Gastrocnemius medialis (tissue), 4 donors: ENCODE results near the gene GNB1. TPM values are rescaled to one million over a fixed set of nuclear protein-coding genes. Genes with fewer than 3 reads are reported as not detected.

Experiments used
- ATAC-seq, 2 donors: fragments of 150-250 bp; one replicate each; pipeline ENCODE4 v1.9.1; 2016
- DNase-seq, 2 donors: peaks; one replicate each; pipeline ENCODE4 v3.0.0-alpha.2; 2019
- H3K27ac ChIP-seq, 4 donors: fragments of 200-600 bp; sonication (generic); 1 replicate in 1 of 4; 2 replicates in 3 of 4; pipeline ENCODE4 v1.5.1; 2016 to 2018; ENCODE audit warnings: mild to moderate bottlenecking in 2 of 4, moderate library complexity in 1 of 4
- H3K27me3 ChIP-seq, 3 donors: fragments of 200-600 bp; sonication (generic) in 2 of 3; 1 replicate in 1 of 3; 2 replicates in 2 of 3; pipeline versions ENCODE4 v1.5.1 to v1.6.0; 2016 to 2019; ENCODE audit warnings: mild to moderate bottlenecking in 1 of 3, moderate library complexity in 1 of 3
- H3K36me3 ChIP-seq, 2 donors: fragments of 200-600 bp; sonication (generic) in 1 of 2; one replicate each; pipeline ENCODE4 v1.5.1; 2017 to 2018
- H3K4me1 ChIP-seq, 2 donors: fragments of 200-600 bp; sonication (generic) in 1 of 2; one replicate each; pipeline ENCODE4 v1.5.1; 2016 to 2017; ENCODE audit warnings: mild to moderate bottlenecking in 2 of 2
- H3K4me3 ChIP-seq, 4 donors: fragments of 200-600 bp; sonication (generic) in 3 of 4; 1 replicate in 1 of 4; 2 replicates in 3 of 4; pipeline ENCODE4 v1.5.1; 2016 to 2019; ENCODE audit warnings: mild to moderate bottlenecking in 2 of 4
- H3K9me3 ChIP-seq, 3 donors: fragments of 200-600 bp; sonication (generic) in 2 of 3; 1 replicate in 1 of 3; 2 replicates in 2 of 3; pipeline ENCODE4 v1.5.1; 2016 to 2019
- POLR2A ChIP-seq, 2 donors: fragments of 450-650 bp; IDR thresholded peaks; one replicate each; pipeline ENCODE4 v1.6.1; 2017; ENCODE audit warnings: antibody characterized with exemption in 2 of 2, mild to moderate bottlenecking in 2 of 2, moderate library complexity in 2 of 2
- in situ Hi-C, 4 donors: fragments of 200-750 bp; cut with MboI; loops; one replicate each; pipeline versions ENCODE4 v1.15.0 to v1.8.0; 2017; ENCODE audit warnings: low sequenced_read_pairs in 4 of 4
- intact Hi-C: fragments of 100-400 bp; cut with DNase I; formaldehyde crosslinking; loops from one replicate; pipeline ENCODE4 v1.15.1; 2023; ENCODE audit warnings: low total_unique reads
- total RNA-seq, 4 donors: library from RNA; depleted of rRNA; stranded (reverse); fragments of >200 nt; gene quantifications; one replicate each; pipeline versions ENCODE4 v1.1.0 to v1.2.3, GENCODE V29; 2016
- TF ChIP-seq, protein P1 (sequence below), 5 experiments: fragments of 450-650 bp in 3 of 5; fragments of 200-600 bp in 2 of 5; sonication (generic) in 2 of 5; IDR thresholded peaks in 4 of 5; conservative IDR thresholded peaks in 1 of 5; 1 replicate in 4 of 5; 2 replicates in 1 of 5; pipeline ENCODE4 v1.5.1; 2016 to 2019; ENCODE audit warnings: antibody characterized with exemption in 5 of 5, mild to moderate bottlenecking in 3 of 5, moderate library complexity in 3 of 5

GNB1 gene
- total RNA-seq, 4 donors from 2014 or later, result 29.9 to 44.1 (median 37.2) TPM

DNA sequence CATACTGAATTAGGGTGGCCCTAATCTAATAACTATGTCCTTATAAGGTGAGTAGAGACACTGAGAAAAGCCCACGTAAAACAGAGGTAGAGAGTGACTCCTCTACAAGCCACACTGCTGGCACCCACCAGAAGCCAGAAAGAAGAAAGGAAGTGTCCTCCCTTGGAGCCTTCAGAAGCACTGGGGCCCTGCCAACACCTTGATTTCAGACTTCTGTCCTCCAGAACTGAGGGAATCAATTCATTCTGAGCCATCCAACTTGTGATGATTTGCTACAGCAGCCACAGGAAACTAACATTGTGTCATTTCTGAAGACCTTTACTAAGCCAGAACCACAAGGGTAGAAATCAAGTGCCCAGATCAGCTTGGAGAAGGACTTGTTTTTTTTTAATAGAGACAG lies 15.0 kb downstream of the GNB1 start:
- DNase-seq (no peak), ATAC-seq (no peak)
- intact Hi-C loops (no loop called here), in situ Hi-C loops (loop anchor here in 1 of 4 donors (25.0 kb wide), 1 partner anchor 114 kb away; no protein-coding TSS in a partner anchor)
- Histone ChIP-seq H3K36me3 (no peaks in the 10 kb centered on the region), H3K9me3 (no peaks in the 10 kb centered on the region), H3K27me3 (no peaks in the 10 kb centered on the region), H3K27ac (no peak overlapping the region), H3K4me1 (peaks cover 43 to 58% of the 10 kb centered on the region in 2 donors), H3K4me3 (no peak overlapping the region)
- TF ChIP-seq, protein P1, sequence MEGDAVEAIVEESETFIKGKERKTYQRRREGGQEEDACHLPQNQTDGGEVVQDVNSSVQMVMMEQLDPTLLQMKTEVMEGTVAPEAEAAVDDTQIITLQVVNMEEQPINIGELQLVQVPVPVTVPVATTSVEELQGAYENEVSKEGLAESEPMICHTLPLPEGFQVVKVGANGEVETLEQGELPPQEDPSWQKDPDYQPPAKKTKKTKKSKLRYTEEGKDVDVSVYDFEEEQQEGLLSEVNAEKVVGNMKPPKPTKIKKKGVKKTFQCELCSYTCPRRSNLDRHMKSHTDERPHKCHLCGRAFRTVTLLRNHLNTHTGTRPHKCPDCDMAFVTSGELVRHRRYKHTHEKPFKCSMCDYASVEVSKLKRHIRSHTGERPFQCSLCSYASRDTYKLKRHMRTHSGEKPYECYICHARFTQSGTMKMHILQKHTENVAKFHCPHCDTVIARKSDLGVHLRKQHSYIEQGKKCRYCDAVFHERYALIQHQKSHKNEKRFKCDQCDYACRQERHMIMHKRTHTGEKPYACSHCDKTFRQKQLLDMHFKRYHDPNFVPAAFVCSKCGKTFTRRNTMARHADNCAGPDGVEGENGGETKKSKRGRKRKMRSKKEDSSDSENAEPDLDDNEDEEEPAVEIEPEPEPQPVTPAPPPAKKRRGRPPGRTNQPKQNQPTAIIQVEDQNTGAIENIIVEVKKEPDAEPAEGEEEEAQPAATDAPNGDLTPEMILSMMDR (IDR thresholded peaks at IDR 0.05 in 4 of 5, conservative IDR thresholded peaks at IDR 0.05 in 1 of 5), result no peak
- TF ChIP-seq POLR2A (IDR thresholded peaks at IDR 0.05), result no peak

DNA sequence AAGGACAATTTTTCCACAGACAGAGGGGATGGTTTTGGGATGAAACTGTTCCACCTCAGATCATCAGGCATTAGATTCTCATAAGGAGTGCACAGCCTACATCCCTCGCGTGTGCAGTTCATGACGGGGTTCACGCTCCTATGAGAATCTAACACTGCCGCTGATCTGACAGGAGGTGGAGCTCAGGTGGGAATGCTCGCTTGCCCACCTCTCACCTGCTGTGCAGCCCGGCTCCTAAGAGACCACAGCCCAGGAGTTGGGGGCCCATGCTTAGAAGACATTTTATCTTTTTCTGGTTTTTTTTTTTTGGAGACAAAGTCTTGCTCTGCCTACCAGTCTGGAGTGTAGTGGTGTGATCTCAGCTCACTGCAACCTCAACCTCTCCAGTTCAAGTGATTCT lies 16.0 kb downstream of the GNB1 start:
- Histone ChIP-seq H3K9me3 (no peaks in the 10 kb centered on the region), H3K4me3 (no peak overlapping the region), H3K27ac (no peak overlapping the region), H3K36me3 (no peaks in the 10 kb centered on the region), H3K4me1 (peaks cover 49 to 53% of the 10 kb centered on the region in 2 donors), H3K27me3 (no peaks in the 10 kb centered on the region)
- in situ Hi-C loops (loop anchor here in 1 of 4 donors (25.0 kb wide), 1 partner anchor 113 kb away; no protein-coding TSS in a partner anchor), intact Hi-C loops (no loop called here)
- DNase-seq, result no peak
- no peak for ATAC-seq
- no peak for TF ChIP-seq POLR2A (IDR thresholded peaks at IDR 0.05)
- TF ChIP-seq, protein P1 (IDR thresholded peaks at IDR 0.05 in 4 of 5, conservative IDR thresholded peaks at IDR 0.05 in 1 of 5), result no peak

DNA sequence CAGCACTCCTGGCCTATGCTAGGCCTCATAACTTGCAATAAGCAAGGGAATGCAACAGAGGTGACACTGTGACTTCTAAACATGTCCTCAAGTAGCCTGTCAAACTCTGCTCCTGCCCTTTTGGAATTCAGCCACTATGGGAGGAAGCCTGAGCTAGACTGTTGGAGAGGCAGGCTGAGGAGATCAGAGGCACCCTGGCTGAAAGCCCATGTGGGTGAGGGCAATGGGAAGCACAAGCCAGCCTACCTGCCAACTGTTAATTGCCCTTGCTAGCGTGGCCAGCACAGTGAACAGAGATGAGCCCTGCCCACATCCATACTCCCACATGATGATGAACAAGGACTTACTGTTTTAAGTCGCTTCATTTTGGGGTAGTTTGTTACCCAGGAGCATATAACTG lies 17.7 kb downstream of the GNB1 start:
- no peaks in the 10 kb centered on the region for H3K27me3 ChIP-seq
- peaks cover 46 to 56% of the 10 kb centered on the region in 2 donors for H3K4me1 ChIP-seq
- ATAC-seq (peak in 1 of 2 donors; percentile 51), DNase-seq (no peak)
- H3K36me3 ChIP-seq, result no peaks in the 10 kb centered on the region
- intact Hi-C loops, result no loop called here
- H3K27ac ChIP-seq, result peak overlapping the region; percentile 12 to 56 (median 42)
- TF ChIP-seq POLR2A (IDR thresholded peaks at IDR 0.05), result no peak
- TF ChIP-seq, protein P1 (IDR thresholded peaks at IDR 0.05 in 4 of 5, conservative IDR thresholded peaks at IDR 0.05 in 1 of 5), result no peak
- in situ Hi-C loops, result no loop called here
- no peaks in the 10 kb centered on the region for H3K9me3 ChIP-seq
- H3K4me3 ChIP-seq, result no peak overlapping the region

DNA sequence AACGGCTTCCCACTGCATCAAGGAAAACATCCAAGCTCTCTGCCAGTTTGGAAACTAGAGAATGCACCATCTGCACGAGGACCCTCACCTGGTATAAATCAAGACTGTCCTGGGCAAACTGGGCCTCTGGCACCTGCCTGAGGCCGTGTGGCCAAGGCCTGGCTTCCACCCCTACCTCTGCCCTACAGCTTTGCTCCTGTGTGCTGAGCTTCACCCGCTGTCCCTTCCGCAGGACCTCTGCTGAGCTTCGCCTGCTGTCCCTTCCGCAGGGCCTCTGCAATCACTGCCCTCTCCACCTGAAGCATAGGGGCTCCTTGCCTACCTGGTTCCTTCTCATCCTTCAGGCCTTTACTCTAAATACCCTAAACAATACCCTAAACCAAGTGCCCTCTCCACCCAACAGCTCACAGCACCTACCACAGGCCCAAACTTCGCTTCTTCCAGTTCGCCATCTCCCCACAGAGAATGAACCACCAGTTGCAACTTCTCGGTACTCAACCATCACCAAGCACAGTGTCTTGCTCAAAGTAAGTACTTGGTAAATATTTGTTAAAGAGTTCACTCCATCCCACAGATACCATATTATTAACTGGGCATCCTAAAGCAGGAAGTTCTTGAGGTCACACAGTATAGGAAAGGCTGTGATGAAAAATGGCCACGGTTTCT lies 18.4 kb downstream of the GNB1 start:
- Histone ChIP-seq H3K9me3 (no peaks in the 10 kb centered on the region), H3K4me1 (peaks cover 41 to 52% of the 10 kb centered on the region in 2 donors), H3K27ac (peak overlapping the region in 2 of 4 donors; percentile 40 to 56), H3K36me3 (no peaks in the 10 kb centered on the region), H3K4me3 (no peak overlapping the region), H3K27me3 (no peaks in the 10 kb centered on the region)
- in situ Hi-C loops (no loop called here), intact Hi-C loops (no loop called here)
- TF ChIP-seq, protein P1 (IDR thresholded peaks at IDR 0.05 in 4 of 5, conservative IDR thresholded peaks at IDR 0.05 in 1 of 5), result no peak
- no peak for TF ChIP-seq POLR2A (IDR thresholded peaks at IDR 0.05)
- DNase-seq (no peak), ATAC-seq (no peak)
